GM21360 (cell line): ENCODE data around the gene AQP12A.

Experiments used
- ATAC-seq: cut with Tn5 transposase; IDR thresholded peaks from one replicate; pipeline ENCODE4 v1.9.1; 2021; ENCODE audit warnings: mild to moderate bottlenecking, moderate library complexity; ENCODE audit not compliant: unreplicated experiment

AQP12A gene

DNA sequence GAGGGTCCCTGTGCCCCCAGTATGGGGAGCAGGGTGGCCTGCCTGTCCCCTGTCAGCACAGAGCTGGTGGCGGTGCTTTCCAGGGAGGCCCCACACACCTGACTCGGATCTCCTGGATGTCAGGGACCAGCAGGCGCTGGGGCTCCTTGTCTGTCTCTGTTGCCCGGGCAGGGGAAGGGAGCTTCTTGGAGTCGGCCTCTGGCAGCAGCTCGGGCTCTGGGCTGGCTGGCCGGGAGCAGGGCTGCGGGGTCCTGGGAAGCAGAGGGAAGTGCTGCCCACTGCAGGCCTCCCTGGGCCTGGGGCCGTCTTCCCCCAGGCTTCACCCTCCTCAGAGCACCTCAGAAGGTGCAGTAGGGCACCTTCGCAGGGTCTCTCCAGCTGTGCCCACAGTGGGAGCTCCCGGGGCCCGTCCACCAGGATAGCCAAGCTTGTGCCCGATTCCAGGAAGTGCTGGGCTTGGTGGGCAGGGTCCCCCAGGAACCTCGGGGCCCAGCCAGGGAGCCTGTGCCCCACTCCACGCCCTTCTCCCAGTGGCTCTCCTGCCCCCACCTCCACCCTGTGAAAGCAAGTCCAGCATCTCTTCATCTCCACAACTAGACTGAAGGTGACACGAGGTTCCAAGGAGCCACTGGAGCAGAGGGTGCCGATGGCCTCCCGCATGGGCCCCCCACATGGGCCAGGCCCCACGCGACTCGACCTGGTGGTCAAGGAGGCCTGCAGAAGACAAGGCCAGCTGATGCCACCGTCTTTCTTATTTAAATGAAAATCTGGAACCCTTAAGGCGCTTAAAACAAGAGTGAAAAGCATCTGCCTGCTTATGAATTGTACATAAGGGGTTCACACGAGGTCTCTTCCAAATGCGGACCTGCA, 28.2 kb downstream of the AQP12A start:
- no peak for ATAC-seq

DNA sequence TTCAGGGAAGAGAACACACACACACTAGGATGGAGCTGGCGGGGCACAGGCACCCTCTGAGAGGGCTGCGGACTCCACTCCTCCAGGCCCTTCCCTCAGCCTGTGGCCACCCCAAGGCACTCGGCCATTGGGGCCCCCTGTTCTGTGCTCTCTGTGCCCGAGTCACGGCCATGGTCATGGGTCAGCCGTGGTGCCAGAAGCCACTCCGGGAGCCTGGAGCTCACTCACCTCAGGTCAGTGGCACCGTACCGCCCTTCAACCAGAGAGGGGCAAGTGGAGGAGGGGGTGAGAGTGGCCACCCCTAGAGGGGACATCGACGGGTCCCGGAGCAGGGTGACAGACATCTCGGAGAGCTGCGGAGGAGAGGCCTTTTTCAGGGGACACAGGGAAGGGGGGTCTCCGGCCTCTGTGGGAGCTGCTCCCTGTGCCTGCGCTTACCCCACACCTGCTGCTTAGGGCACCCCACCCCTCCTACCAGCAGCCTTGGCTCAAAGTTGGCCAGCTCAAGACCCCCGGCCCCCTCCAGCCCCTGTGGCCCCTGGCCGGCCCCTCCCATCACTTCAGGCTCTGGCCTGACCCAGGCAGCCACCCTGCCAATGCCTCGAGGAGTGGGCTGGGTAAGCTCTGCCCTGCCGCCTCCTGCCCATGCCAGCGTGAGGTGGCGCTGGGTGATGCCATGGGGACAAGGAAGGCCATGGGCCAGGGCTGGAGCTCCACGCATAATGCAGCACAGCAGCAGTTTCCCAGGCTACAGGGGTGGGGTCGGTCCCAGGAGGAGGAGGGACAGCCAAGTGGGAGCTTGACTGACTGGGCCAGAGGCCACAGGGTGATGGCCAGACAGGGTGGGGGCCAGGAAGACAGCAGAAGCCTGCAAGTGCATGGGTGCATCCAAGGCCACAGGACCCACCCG, 29.3 kb downstream of the AQP12A start:
- no peak for ATAC-seq

- ATAC-seq, result no peak
These were observed 30.0 kb downstream of the AQP12A start for GRCh38 chr2:240721596-240722180.

DNA sequence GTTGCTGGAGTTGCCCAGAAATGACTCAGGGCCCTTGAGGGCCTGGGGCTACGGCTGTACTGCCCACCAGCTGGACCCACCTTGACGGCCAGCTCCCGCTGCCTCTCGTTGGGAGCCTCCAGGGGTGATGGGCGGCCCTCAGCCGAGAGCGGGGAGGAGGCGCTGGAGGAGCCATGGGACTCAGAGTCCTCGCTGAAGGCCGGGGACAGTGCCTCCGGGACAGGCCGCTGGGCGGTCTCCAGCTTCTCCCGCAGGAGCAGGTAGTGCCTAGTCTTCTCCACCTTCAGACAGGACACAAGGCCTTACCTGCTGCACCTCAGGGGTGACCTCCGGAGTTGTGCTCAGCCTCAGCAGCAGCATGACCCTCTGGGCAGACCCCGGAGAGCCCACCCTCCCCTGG, 30.7 kb downstream of the AQP12A start:
- ATAC-seq, result no peak

- no peak for ATAC-seq
These were observed 31.4 kb downstream of the AQP12A start for GRCh38 chr2:240722796-240723735.

- ATAC-seq, result no peak
These were observed 32.2 kb downstream of the AQP12A start for GRCh38 chr2:240723851-240724250.

- ATAC-seq, result no peak
These were observed 32.8 kb downstream of the AQP12A start for GRCh38 chr2:240724431-240724830.

GRCh38 chr2:240725266-240725665, 33.6 kb downstream of the AQP12A start:
- ATAC-seq, result no peak

GRCh38 chr2:240725671-240726070, 34.0 kb downstream of the AQP12A start:
- no peak for ATAC-seq

DNA sequence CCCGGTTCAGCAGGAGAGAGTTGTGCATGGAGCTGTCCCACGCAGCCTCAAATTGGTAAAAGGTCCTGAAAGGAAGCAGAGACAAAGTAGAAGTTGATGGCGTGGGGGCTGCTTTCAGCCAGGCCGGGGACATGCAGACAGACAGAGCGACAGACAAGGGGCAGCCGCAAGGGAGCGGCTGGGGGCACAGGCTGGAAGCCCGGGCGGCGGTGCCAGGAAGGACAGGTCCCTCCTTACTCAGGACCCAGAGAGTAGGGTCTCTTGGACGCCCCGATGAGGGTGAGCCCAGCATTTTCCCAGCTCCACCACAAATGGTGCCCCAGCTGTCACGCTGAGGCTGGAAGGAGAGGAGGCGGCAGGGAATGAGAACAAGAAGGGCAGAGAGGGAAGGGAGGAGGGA, 35.2 kb downstream of the AQP12A start:
- no peak for ATAC-seq

DNA sequence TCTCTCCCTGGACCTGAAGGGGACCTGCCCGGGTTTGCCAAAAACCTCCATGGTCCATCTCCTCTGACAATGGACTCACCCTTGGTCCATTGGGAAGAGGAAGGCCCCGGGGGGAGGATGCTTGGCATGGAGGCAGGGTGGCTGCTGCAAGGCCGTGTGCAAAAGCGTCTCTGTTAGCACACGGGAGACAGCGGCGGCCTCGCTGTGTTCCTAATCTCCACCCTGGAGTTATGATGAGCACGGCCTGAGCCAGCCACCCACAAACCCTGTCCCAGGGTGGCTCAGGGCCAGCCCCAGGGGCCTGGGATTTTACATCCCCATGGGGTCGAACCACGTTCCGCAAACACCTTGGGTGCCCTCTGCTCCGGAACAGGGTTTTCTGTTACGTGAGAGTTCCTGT, 35.8 kb downstream of the AQP12A start:
- ATAC-seq, result no peak

DNA sequence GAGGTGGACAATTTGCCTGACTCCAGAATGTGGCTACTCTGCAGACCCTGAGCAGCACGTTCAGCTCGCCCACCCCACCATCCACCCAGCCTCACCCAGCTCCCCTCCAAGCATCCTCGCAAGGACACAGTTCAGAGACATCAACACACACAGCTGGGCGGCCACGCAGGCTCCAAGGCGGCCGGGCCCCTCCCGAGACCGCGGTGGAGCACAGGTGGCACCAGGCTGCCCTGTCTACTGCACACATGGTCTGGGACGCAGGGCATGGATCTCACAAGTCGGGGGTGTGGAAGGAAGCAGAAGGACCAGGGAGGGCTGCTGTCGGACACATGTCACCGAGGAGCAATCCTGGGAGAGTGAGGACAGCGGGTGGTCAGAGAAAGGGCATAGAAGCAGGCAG, 36.2 kb downstream of the AQP12A start:
- ATAC-seq, result no peak

GRCh38 chr2:240728361-240728760, 36.7 kb downstream of the AQP12A start:
- no peak for ATAC-seq

- no peak for ATAC-seq
These were observed 37.2 kb downstream of the AQP12A start for GRCh38 chr2:240728827-240729226.

DNA sequence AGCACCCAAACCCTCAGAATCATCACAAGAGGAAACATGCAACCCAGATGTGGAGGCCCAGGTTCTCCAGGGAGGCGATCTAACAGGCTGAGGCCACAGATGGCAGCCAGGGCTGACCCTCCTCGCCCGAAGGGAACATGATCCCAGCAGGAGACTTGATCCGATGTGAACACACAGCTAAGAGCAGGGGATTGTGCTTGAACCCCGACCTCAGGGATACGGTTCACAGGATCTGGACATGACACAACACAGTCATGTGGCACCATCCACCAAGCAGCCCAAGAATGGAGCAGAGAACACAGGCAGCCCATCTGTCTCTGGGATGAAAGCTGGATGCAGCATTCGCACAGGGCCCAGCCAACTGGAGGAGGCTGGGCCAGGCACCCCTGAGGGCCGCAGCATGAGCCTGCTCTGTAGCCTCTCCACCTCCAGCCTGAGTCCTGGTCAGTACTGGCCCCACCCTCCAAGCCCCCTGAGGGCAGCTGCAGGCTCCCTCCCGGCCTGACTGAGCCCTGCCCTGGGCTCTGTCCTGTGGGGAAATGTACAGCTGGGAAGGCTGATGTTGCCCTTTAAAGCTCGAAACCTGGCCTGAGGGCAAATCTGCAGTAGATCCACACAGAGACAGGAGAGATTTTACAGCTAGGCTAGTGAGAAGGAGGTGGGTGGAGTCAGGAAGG, 39.0 kb downstream of the AQP12A start:
- ATAC-seq, result no peak

DNA sequence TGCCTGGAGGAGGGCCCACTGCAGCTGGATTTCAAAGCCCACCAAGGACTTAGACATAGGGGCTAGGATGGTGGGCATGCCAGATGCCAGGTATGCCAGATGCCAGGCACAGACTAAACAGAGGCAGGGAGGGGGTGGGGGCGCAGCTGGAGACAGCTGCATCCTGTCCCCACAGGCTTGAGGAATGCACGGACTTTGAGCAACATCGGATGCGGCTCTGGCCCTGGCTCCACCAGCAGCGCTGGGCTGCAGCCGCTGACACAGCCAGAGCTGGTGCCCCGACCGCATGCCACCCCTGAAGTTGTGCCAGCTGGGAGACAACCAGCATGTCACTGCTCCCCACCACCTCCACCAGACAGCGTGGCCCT, 39.5 kb downstream of the AQP12A start:
- ATAC-seq, result no peak

DNA sequence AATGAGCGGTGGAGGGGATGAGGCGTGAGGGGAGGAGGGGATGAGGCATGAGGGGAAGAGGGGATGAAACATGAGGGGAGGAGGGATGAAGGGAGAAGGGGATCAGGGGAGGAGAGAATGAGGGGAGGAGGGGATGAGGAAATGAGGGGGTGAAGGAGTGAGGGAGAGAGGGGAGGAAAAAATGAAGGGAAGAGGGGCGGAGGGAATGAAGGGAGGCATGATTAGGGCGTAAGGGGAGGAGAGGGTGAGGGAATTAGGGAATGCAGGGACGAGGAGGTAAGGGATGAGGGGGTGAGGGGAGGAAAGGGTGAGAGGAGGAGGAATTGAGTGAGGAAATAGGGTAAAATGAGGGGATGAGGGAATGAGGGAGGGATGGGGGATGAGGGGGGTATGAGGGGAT, 40.5 kb downstream of the AQP12A start:
- ATAC-seq, result no peak

DNA sequence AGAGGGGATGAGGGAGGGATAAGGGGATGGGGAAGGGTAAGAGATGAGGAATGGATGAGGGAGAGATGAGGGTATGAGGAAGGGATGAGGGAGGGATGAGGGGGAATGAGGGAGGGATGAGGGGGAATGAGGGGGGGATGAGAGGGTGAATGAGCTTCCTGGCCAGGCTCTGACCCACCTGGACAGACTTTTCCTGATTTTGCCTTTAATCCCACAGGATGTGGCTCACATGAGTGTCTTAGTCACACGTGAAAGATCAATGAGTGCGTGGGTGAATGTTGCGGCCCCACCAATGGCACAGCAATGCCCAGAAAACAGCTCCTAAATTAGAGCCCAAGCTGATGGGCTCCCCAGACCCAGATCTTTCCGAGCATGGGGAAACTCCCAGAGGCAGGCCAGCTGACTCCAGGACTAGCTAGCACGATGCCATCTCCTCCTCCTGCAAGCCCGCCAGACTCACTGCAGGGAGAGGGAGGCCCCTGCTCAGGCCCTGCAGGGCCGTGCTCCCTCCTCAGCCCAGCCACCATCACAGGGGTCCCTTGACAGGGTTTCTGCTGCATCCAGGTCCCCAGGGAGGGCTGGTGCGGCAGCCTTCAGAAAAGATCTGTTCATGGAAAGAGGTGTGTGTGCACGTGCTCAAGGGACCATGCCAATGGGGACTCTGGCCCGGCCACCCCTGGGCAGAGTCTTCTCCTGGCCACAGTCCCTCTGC, 41.4 kb downstream of the AQP12A start:
- no peak for ATAC-seq

DNA sequence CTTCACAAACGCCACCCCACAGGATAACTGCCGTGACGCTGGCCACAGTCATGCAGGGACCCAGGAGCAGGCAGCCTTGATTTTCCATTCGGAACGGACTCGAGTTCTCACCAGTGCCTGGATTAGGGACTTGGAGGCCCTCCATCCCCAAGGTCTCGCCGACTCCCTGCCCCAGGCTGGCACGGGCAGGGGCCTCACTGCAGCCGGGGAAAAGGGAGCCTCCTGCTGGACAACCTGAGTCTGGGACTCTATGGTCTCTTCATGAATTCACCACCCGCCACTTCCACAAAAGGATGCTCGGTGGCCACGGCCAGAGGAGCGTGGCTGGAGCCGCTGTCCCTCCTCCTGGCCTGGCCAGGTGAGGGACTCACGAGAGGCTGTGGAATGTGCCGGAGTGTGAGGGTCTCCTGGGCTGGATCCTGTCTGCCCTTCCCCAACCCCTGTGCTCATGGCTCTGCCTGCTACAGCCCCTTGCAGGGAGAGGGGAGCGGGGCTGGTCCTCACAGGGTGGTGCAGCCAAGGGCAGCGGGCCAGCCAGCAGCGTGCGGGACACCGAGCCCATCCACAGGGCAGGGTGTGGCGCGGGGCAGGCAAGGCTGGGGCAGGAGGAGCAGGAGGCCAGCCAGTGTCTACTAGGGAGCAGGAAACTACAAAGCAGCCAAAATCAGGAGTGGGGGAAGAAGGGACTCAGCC, 42.3 kb downstream of the AQP12A start:
- no peak for ATAC-seq
